HL-60 (cell line): Measurements from ENCODE around the gene WWP2.

Source experiments
- CTCF ChIP-seq: IDR thresholded peaks from one replicate; pipeline ENCODE4 v1.5.1; 2011; ENCODE audit warnings: low read length, control low read depth, inconsistent platforms; ENCODE audit not compliant: insufficient read depth
- POLR2AphosphoS5 ChIP-seq: IDR thresholded peaks from 2 replicates; pipeline ENCODE4 v1.6.1; 2012; ENCODE audit warnings: low read depth
- REST ChIP-seq: IDR thresholded peaks from 2 replicates; pipeline ENCODE4 v1.6.1; 2012; ENCODE audit warnings: low read depth; ENCODE audit not compliant: insufficient replicate concordance
- SPI1 ChIP-seq: IDR thresholded peaks from 2 replicates; pipeline ENCODE4 v1.6.1; 2012; ENCODE audit warnings: low read depth, mild to moderate bottlenecking, borderline replicate concordance

DNA sequence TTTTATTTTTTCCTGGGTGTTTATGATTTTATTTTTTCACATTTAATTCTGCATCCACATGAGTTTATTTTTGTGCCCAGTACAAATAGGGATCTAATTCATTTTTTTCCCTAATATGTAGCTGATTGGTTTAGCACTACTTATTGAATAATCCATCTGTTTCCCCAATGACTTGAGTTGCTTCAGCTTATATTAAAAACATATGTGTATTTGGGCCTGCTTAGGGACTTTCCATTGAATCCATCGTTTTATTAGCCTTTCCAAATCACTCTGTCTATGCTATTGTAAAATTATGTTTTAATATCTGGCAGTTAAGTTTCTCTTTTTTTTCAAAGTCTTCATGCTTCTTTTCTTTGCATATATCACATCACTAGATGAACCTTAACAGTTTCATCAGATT is 42.2 kb downstream of the WWP2 start:
- TF ChIP-seq POLR2AphosphoS5, result no peak
- TF ChIP-seq CTCF, result no peak
- no peak for TF ChIP-seq SPI1
- no peak for TF ChIP-seq REST
